H1 (cell line): ENCODE data around the gene LEPR. TPM values are rescaled to one million over a fixed set of nuclear protein-coding genes. Genes with fewer than 3 reads are reported as not detected.

Source experiments
- CTCF ChIA-PET: fragments of 300-600 bp; sonication (Branson Sonifier 250); formaldehyde crosslinking; loops from one replicate; lab custom pipeline; 2021; ENCODE audit not compliant: partially characterized antibody; lab: Charles Lee
- POLR2A ChIA-PET: fragments of 300-600 bp; sonication (Branson Sonifier 250); formaldehyde crosslinking; loops from one replicate; lab custom pipeline; 2021; ENCODE audit warnings: inconsistent platforms; ENCODE audit not compliant: partially characterized antibody; lab: Charles Lee
- DNase-seq, 2 experiments: peaks; one replicate each; pipeline versions ENCODE4 v3.0.0 to v3.0.0-alpha.2; 2010 to 2022; ENCODE audit warnings: low spot score in 2 of 2, low read depth in 1 of 2, mixed read lengths in 1 of 2
- FAIRE-seq: peaks from 2 replicates; lab custom pipeline; 2011; peaks lifted over from hg19 to GRCh38; lab: Jason Lieb, UNC
- H2AFZ ChIP-seq: 2 replicates; pipeline ENCODE4 v1.8.1; 2012; ENCODE audit warnings: low read length, inconsistent platforms
- H2AK5ac ChIP-seq: 2 replicates; pipeline ENCODE4 v1.6.1; 2013; ENCODE audit warnings: low read depth, low read length
- H2BK120ac ChIP-seq: replicated peaks from 2 replicates; pipeline ENCODE3; 2013; ENCODE audit warnings: low read depth, low read length, inconsistent platforms
- H2BK12ac ChIP-seq: 2 replicates; pipeline ENCODE4 v1.6.1; 2013; ENCODE audit warnings: low read depth, low read length
- H2BK15ac ChIP-seq: 2 replicates; pipeline ENCODE4 v1.6.1; 2013; ENCODE audit warnings: low read length
- H2BK20ac ChIP-seq: 2 replicates; pipeline ENCODE4 v1.6.1; 2013; ENCODE audit warnings: low read length
- H2BK5ac ChIP-seq: 2 replicates; pipeline ENCODE4 v1.6.1; 2013; ENCODE audit warnings: low read depth, low read length
- H3K14ac ChIP-seq: 2 replicates; pipeline ENCODE4 v1.6.1; 2013; ENCODE audit warnings: inconsistent platforms; ENCODE audit not compliant: insufficient read length
- H3K18ac ChIP-seq: 2 replicates; pipeline ENCODE4 v1.6.1; 2013; ENCODE audit warnings: low read length; ENCODE audit errors: extremely low read depth
- H3K23ac ChIP-seq: 2 replicates; pipeline ENCODE4 v1.6.1; 2013; ENCODE audit warnings: inconsistent platforms; ENCODE audit not compliant: insufficient read length
- H3K23me2 ChIP-seq: 2 replicates; pipeline ENCODE4 v1.6.1; 2013; ENCODE audit warnings: low read depth, low read length
- H3K27ac ChIP-seq: 2 replicates; pipeline ENCODE4 v1.6.1; 2011; ENCODE audit warnings: low read depth, low read length, inconsistent platforms
- H3K27me3 ChIP-seq, 4 experiments: replicated peaks in 1 of 4; 1 replicate in 1 of 4; 2 replicates in 3 of 4; pipeline versions ENCODE4 v1.6.1 to v1.8.1; 2011 to 2013; ENCODE audit warnings: low read length in 3 of 4, mild to moderate bottlenecking in 3 of 4, inconsistent platforms in 2 of 4, mixed read lengths in 2 of 4, moderate library complexity in 1 of 4; ENCODE audit not compliant: control insufficient read depth in 3 of 4, insufficient read depth in 3 of 4; ENCODE audit errors: extremely low read depth in 1 of 4
- H3K36me3 ChIP-seq, 4 experiments: 2 replicates each; pipeline versions ENCODE4 v1.6.1 to v1.8.1; 2011 to 2013; ENCODE audit warnings: mild to moderate bottlenecking in 4 of 4, low read length in 3 of 4, moderate library complexity in 2 of 4, control low read depth in 1 of 4, inconsistent platforms in 1 of 4; ENCODE audit not compliant: insufficient read depth in 4 of 4, control insufficient read depth in 2 of 4
- H3K4ac ChIP-seq: replicated peaks from 2 replicates; pipeline ENCODE3; 2013; ENCODE audit warnings: low read length, low read depth, mixed read lengths, inconsistent platforms; ENCODE audit not compliant: insufficient read length
- H3K4me1 ChIP-seq, 4 experiments: replicated peaks in 1 of 4; 1 replicate in 1 of 4; 2 replicates in 3 of 4; pipeline versions ENCODE4 v1.6.1 to v1.8.1; 2011 to 2013; ENCODE audit warnings: low read length in 3 of 4, inconsistent platforms in 2 of 4, mixed read lengths in 1 of 4; ENCODE audit not compliant: insufficient read depth in 4 of 4, control insufficient read depth in 3 of 4
- H3K4me2 ChIP-seq, 2 experiments: 2 replicates each; pipeline versions ENCODE4 v1.6.1 to v1.8.1; 2011 to 2013; ENCODE audit warnings: low read depth in 2 of 2, low read length in 2 of 2, control low read depth in 1 of 2, inconsistent platforms in 1 of 2, mild to moderate bottlenecking in 1 of 2; ENCODE audit not compliant: insufficient read depth in 1 of 2
- H3K4me3 ChIP-seq, 4 experiments: fragments of 200-600, 300-600 bp in 1 of 4; sonication (generic), shearing (Covaris generic), sonication (Bioruptor Twin) in 1 of 4; 2 replicates each; pipeline versions ENCODE4 v1.5.1 to v1.8.1; 2011 to 2016; ENCODE audit warnings: low read length in 4 of 4, low read depth in 3 of 4, control low read depth in 2 of 4, inconsistent platforms in 2 of 4, mild to moderate bottlenecking in 2 of 4, mixed read lengths in 1 of 4, moderate library complexity in 1 of 4; ENCODE audit not compliant: insufficient read depth in 2 of 4; ENCODE audit errors: extremely low read depth in 1 of 4
- H3K56ac ChIP-seq: replicated peaks from 2 replicates; pipeline ENCODE3; 2013; ENCODE audit warnings: low read depth, mild to moderate bottlenecking, mixed read lengths, low read length, inconsistent platforms; ENCODE audit not compliant: insufficient read length
- H3K79me1 ChIP-seq: 2 replicates; pipeline ENCODE4 v1.6.1; 2013; ENCODE audit warnings: low read depth, low read length, control low read depth
- H3K79me2 ChIP-seq, 2 experiments: 2 replicates each; pipeline versions ENCODE4 v1.6.1 to v1.8.1; 2012 to 2013; ENCODE audit warnings: low read length in 2 of 2, mild to moderate bottlenecking in 2 of 2, inconsistent platforms in 1 of 2; ENCODE audit not compliant: insufficient read depth in 2 of 2, control insufficient read depth in 1 of 2
- H3K9ac ChIP-seq, 4 experiments: replicated peaks in 1 of 4; 1 replicate in 1 of 4; 2 replicates in 3 of 4; pipeline versions ENCODE4 v1.6.1 to v1.8.1; 2011 to 2013; ENCODE audit warnings: low read depth in 3 of 4, low read length in 3 of 4, control low read depth in 2 of 4, mild to moderate bottlenecking in 2 of 4, moderate library complexity in 2 of 4, inconsistent platforms in 1 of 4; ENCODE audit errors: extremely low read depth in 1 of 4
- H3K9me3 ChIP-seq, 2 experiments: 2 replicates each; pipeline versions ENCODE4 v1.6.1 to v1.8.1; 2012 to 2013; ENCODE audit warnings: mild to moderate bottlenecking in 2 of 2, moderate library complexity in 2 of 2, control low read depth in 1 of 2, inconsistent platforms in 1 of 2, low read depth in 1 of 2, low read length in 1 of 2, mixed read lengths in 1 of 2; ENCODE audit not compliant: insufficient read depth in 2 of 2
- H4K20me1 ChIP-seq, 2 experiments: replicated peaks in 1 of 2; 2 replicates each; pipeline versions ENCODE3 to v1.8.1; 2011 to 2013; ENCODE audit warnings: inconsistent platforms in 2 of 2, low read length in 2 of 2, mild to moderate bottlenecking in 1 of 2; ENCODE audit not compliant: insufficient read depth in 2 of 2, control insufficient read depth in 1 of 2
- H4K5ac ChIP-seq: 2 replicates; pipeline ENCODE4 v1.6.1; 2013; ENCODE audit warnings: low read length, low read depth, mixed read lengths, inconsistent platforms; ENCODE audit not compliant: insufficient read length
- H4K8ac ChIP-seq: 2 replicates; pipeline ENCODE4 v1.8.0; 2013; ENCODE audit warnings: mild to moderate bottlenecking, moderate library complexity, low read length, inconsistent platforms; ENCODE audit not compliant: insufficient read depth; ENCODE audit errors: extremely low read depth
- H4K91ac ChIP-seq: replicated peaks from 2 replicates; pipeline ENCODE3; 2013; ENCODE audit warnings: low read length, mixed read lengths, inconsistent platforms; ENCODE audit not compliant: insufficient read length
- ASH2L ChIP-seq: fragments of 200-600, 300-600 bp; sonication (generic); IDR thresholded peaks from one replicate; pipeline ENCODE4 v1.7.1; 2017; ENCODE audit warnings: low read length
- CEBPB ChIP-seq: IDR thresholded peaks from 2 replicates; pipeline ENCODE4 v1.6.1; 2012; ENCODE audit warnings: low read depth, low read length
- CTBP2 ChIP-seq: IDR thresholded peaks from 2 replicates; pipeline ENCODE4 v1.7.0; 2011; ENCODE audit warnings: borderline replicate concordance, mild to moderate bottlenecking, moderate library complexity, mixed read lengths, low read length; ENCODE audit not compliant: insufficient read depth, insufficient read length
- GABPA ChIP-seq: IDR thresholded peaks from 2 replicates; pipeline ENCODE4 v1.6.1; 2011; ENCODE audit warnings: mild to moderate bottlenecking, low read length, moderate library complexity, borderline replicate concordance; ENCODE audit not compliant: insufficient read depth
- GTF2F1 ChIP-seq: IDR thresholded peaks from 2 replicates; pipeline ENCODE4 v1.6.1; 2012; ENCODE audit warnings: low read depth, low read length, improper control_type of control experiment, borderline replicate concordance
- NANOG ChIP-seq: IDR thresholded peaks from 2 replicates; pipeline ENCODE4 v1.6.1; 2011; ENCODE audit warnings: low read length, low read depth, mild to moderate bottlenecking, inconsistent platforms; ENCODE audit not compliant: insufficient read depth, poor library complexity, severe bottlenecking
- POLR2AphosphoS5 ChIP-seq: IDR thresholded peaks from 2 replicates; pipeline ENCODE4 v1.6.1; 2011; ENCODE audit warnings: low read depth, low read length
- RBBP5 ChIP-seq: IDR thresholded peaks from 2 replicates; pipeline ENCODE4 v1.7.1; 2012; ENCODE audit warnings: low read depth, mild to moderate bottlenecking, inconsistent platforms, low read length, moderate library complexity, borderline replicate concordance
- SP1 ChIP-seq: IDR thresholded peaks from 2 replicates; pipeline ENCODE4 v1.6.1; 2011; ENCODE audit warnings: low read depth, low read length
- TEAD4 ChIP-seq: IDR thresholded peaks from 2 replicates; pipeline ENCODE4 v1.6.1; 2012; ENCODE audit warnings: low read depth, low read length, inconsistent platforms, mixed read lengths
- YY1 ChIP-seq: IDR thresholded peaks from 2 replicates; pipeline ENCODE4 v1.6.1; 2011; ENCODE audit warnings: low read depth, mild to moderate bottlenecking, low read length
- ZNF274 ChIP-seq: IDR thresholded peaks from 2 replicates; pipeline ENCODE4 v1.7.0; 2012; ENCODE audit warnings: low read length, borderline replicate concordance; ENCODE audit errors: extremely low read depth
- WGBS, 2 experiments: shearing (Covaris generic) in 1 of 2; methylation state at CpG; one replicate each; pipeline versions ENCODE4 v1.1.6 to v1.1.7; 2013 to 2015; ENCODE audit warnings: low lambda C conversion rate in 2 of 2, mixed read lengths in 2 of 2, inconsistent platforms in 1 of 2, low coverage in 1 of 2, missing lambda C conversion rate in 1 of 2; ENCODE audit not compliant: insufficient replicate concordance in 2 of 2, insufficient coverage in 1 of 2, insufficient read length in 1 of 2; ENCODE audit errors: extremely low coverage in 1 of 2, missing lambda C conversion rate in 1 of 2; 5-methylcytosine and 5-hydroxymethylcytosine counted together
- polyA plus RNA-seq, 7 experiments: library from polyadenylated mRNA; depleted of rRNA in 3 of 7; stranded (reverse) in 5 of 7; unstranded in 2 of 7; fragments of >200 nt in 5 of 7; fragments of 200-250 nt in 2 of 7; gene quantifications; 1 replicate in 5 of 7; 2 replicates in 1 of 7; 4 replicates in 1 of 7; pipeline versions ENCODE4 v1.2.1 to v1.2.3, GENCODE V29; 2011 to 2013; ENCODE audit warnings: missing spikeins in 2 of 7, mixed read lengths in 2 of 7
- total RNA-seq: library from RNA; stranded (reverse); fragmentation: NEBNext Ultra II Directional; extraction: Animal tissue kit (Norgen Biotek cat#: 25700); gene quantifications from 2 replicates; pipeline ENCODE4 v1.2.1, GENCODE V29; 2021
- TF ChIP-seq, protein P1 (sequence below): IDR thresholded peaks from 2 replicates; pipeline ENCODE4 v1.6.1; 2012; ENCODE audit warnings: inconsistent platforms

LEPR gene
- total and polyA plus RNA-seq, 2 of the 8 experiments (the other 6 are each of a cell fraction or from before 2014, with no cell fraction given) = 1.3 to 3.9 TPM

DNA sequence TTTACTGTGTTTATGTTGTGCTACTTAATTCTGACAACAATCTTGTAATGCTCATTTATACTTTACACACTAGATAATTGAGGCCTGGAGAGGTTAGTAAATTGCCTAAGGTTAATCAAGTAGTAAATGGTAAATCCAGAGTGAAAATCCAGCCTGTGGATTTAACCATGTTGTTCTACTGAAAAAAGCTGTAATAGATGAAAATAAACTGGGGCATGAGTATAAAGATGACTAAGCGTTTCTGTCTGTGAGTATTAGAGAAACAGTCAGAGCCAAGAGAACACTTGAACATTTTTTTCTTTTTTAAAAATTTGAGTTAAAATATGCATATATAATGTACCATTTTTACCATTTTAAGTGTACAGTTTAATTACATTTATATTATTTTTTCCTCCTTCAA lies 47.9 kb upstream of the LEPR start:
- WGBS, 2 experiments = 93% methylated on average over 1 of the region's 1 CpG; no CpG with 5 or more reads in 1 of the 2 experiments
- CTCF ChIA-PET = interaction anchor here (1.5 kb wide), 1 partner anchor 8 kb away, joined by 4 read pairs; no protein-coding TSS in a partner anchor

More for the DNA sequence above, 47.9 kb upstream of the LEPR start:
- no peak overlapping the region for H2AK5ac ChIP-seq
- no peak for FAIRE-seq
- no peaks in the 10 kb centered on the region for H3K4me1 ChIP-seq
- no peak for TF ChIP-seq GABPA
- TF ChIP-seq TEAD4 = no peak
- no peak for TF ChIP-seq RBBP5
- TF ChIP-seq NANOG = no peak
- no peak for TF ChIP-seq CEBPB
- TF ChIP-seq, protein P1, sequence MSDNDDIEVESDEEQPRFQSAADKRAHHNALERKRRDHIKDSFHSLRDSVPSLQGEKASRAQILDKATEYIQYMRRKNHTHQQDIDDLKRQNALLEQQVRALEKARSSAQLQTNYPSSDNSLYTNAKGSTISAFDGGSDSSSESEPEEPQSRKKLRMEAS = no peak
- TF ChIP-seq POLR2AphosphoS5 = no peak
- no peak for TF ChIP-seq CTBP2
- TF ChIP-seq SP1 = no peak
- TF ChIP-seq ASH2L = no peak
- no peak for TF ChIP-seq ZNF274
- no peak for TF ChIP-seq GTF2F1
- TF ChIP-seq YY1 = no peak
- TF ChIP-seq, all 59 proteins: peak for 0
- H3K36me3 ChIP-seq = no peaks in the 10 kb centered on the region
- no peak overlapping the region for H2BK15ac ChIP-seq
- H2AFZ ChIP-seq = no peak overlapping the region
- H3K79me1 ChIP-seq = no peaks in the 10 kb centered on the region
- no peak overlapping the region for H3K27ac ChIP-seq
- H3K56ac ChIP-seq = no peak overlapping the region
- no peaks in the 10 kb centered on the region for H3K79me2 ChIP-seq
- no peaks in the 10 kb centered on the region for H3K23me2 ChIP-seq
- H3K27me3 ChIP-seq = no peaks in the 10 kb centered on the region
- no peak overlapping the region for H2BK20ac ChIP-seq
- H4K20me1 ChIP-seq = no peaks in the 10 kb centered on the region
- DNase-seq = no peak
- no peak overlapping the region for H2BK12ac ChIP-seq
- no peak overlapping the region for H4K5ac ChIP-seq
- no peak overlapping the region for H3K4me3 ChIP-seq
- POLR2A ChIA-PET = no interaction called here
- H3K23ac ChIP-seq = no peak overlapping the region
- no peak overlapping the region for H3K4me2 ChIP-seq
- H2BK5ac ChIP-seq = no peak overlapping the region
- no peaks in the 10 kb centered on the region for H3K9me3 ChIP-seq
- no peak overlapping the region for H3K14ac ChIP-seq
- no peak overlapping the region for H2BK120ac ChIP-seq
- H4K91ac ChIP-seq = no peak overlapping the region
- H3K9ac ChIP-seq = no peak overlapping the region
- no peak overlapping the region for H3K18ac ChIP-seq
- no peak overlapping the region for H4K8ac ChIP-seq
- no peak overlapping the region for H3K4ac ChIP-seq
